UCSD-AML1 (cell line): ENCODE results near the gene COL24A1.

Experiments
- DNase-seq: peaks from one replicate; lab custom pipeline; 2025; ENCODE audit not compliant: unreplicated experiment; lab: John Stamatoyannopoulos, UW

The COL24A1 gene

DNA sequence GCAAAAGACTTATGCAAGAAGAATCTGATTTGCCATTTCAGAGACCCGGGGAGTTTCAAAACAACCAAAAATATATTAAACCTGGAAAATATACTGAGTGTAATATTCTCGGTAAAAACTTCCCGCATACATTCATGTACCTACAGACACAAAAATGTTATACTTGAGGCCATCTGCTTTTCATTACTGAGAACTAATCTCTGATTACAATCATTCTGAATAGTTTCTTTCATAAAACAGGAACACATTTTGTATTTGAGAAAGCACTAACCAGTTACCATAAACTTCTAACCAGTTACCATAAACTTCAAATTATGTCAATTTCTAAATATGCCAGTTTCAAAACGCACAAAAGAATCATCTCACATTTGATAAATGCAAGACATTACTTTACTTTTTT lies 456.1 kb downstream of the COL24A1 start:
- no peak for DNase-seq

GRCh38 chr1:85697895-85698294 lies 458.7 kb downstream of the COL24A1 start:
- DNase-seq, result no peak

DNA sequence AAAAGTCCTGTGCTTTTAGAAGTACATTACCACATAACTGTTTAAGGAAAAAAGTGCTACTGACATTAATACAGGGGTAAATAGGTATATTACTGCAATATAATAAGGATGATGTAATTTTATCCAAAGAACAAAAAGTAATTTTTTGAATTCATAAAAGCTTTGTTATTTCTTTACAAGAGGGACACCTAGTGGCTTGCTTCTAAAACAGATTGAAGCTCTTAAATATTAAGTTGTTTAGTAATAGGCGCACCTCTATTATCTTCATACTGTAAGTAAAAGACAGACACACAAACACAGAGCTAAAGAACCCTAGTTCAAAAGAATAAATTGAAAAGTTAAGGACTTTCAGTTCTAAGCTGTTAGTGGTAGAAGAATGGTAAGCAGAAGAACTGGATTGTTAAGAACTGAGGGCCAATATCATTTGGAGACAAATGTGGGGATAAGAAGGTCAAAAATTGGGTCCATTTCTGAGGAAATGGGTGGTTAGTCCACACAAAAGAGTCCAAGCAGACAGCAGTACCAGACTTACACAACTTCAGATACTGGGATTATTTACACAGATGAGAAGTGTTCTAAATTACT lies 463.8 kb downstream of the COL24A1 start:
- no peak for DNase-seq

GRCh38 chr1:85689775-85690404 lies 466.7 kb downstream of the COL24A1 start:
- DNase-seq, result no peak

DNA sequence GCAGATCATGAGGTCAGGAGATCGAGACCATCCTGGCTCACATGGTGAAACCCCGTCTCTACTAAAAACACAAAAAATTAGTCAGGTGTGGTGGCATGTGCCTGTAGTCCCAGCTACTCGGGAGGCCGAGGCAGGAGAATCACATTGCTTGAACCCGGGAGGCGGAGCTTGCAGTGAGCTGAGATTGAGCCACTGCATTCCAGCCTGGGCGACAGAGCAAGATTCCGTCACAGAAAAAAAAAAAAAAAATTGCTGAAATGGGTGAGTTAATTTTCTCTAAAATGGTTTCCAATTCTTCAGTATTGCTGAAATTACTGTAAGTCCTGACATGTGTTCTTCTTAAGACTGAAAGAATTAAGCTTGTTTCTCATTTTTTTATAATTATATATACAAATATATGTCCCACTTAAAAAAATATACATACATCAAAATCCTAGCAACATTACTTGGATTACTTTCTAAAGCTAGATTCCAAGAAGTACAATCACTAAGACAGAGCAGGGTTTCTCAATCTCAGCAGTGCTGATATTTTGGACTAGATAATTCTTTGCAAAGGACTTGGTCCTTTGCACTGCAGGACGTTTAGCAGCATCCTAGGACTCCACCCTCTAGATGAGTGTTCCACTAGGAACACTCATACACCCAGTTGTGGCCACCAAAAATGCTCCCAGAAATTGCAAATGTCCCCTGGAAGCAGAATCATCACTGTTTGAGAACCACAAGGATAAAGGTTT lies 473.1 kb downstream of the COL24A1 start:
- no peak for DNase-seq

GRCh38 chr1:85681087-85681486 lies 475.5 kb downstream of the COL24A1 start:
- DNase-seq, result no peak
